ENCODE data around the gene SGCA.
A peak's percentile ranks its signal among the peaks of the same experiment; 100 is the strongest.

SGCA gene

DNA sequence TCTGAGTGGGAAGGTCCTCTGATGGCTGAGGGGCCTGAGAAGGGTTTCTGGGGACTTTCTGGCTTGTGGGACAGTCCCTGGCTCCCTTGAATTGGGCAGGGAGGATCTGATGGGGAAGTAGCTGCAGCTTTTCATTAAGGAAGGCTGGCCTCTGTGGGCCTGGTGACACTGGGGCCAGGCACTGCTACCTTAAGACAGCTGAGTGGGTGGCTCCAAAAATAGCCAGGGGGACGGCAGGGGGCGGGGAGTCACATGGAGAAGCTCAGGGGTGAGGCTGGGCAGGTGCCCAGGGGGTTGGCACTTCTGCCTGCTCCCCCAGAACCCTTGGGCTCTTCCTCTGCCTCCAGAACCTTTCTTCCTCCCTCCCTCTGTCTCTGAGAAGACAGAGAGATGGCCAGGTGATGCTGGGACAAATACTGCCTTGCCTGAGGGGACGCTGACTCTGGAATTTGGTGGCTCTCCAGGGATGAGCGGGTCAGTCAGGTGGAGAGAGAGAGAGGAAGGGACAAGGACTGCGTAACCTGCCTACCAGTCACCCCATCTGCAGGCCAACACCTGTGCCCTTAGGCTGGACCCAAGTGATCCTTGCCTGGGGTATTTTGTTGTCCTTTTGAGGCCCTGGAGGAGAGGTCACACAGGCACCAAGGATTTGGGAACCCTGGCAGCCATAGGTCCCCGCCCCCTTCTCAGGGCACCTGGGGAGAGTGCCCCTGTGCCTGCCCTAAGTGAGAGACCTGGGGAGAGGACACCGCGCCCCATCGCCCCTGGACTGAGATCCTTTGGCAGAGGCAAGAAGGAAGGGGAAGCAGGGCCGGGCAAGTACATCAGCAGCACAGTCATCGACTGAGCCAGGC, 1.7 kb upstream of the SGCA start:
- no peak overlapping the region for H3K4me3 ChIP-seq (ENCODE audit: low read depth, low read length)
- ChIA-PET POLR2A (interaction anchor here (0.6 kb wide), 1 partner anchor 36 kb away, joined by 3 read pairs; no protein-coding TSS in a partner anchor), CTCF (interaction anchor here (0.6 to 2.5 kb wide), 13 partner anchors 10 to 135 kb away, joined by 3 to 12 read pairs (median 6); no protein-coding TSS in a partner anchor)
- no peak overlapping the region for H3K27ac ChIP-seq (ENCODE audit: extremely low read depth, low read depth, low read length)
- H3K9me3 ChIP-seq (ENCODE audit: control insufficient read depth, insufficient read depth, low read depth, low read length): no peaks in the 10 kb centered on the region
- H3K36me3 ChIP-seq (ENCODE audit: control insufficient read depth in 2 of 2, insufficient read depth in 1 of 2, low read length in 2 of 2): no peaks in the 10 kb centered on the region
- no peaks in the 10 kb centered on the region for H3K4me1 ChIP-seq (ENCODE audit: control insufficient read depth, insufficient read depth, low read length)
- TF ChIP-seq ZNF341 (tag by site-specific recombination; IDR thresholded peaks at IDR 0.05; ENCODE audit: low read depth) (peak; percentile 40; the same call in 1 of the 2 replicates), OVOL3 (tag by site-specific recombination; IDR thresholded peaks at IDR 0.05) (no peak), ZFP41 (tag by site-specific recombination; IDR thresholded peaks at IDR 0.05; ENCODE audit: borderline replicate concordance) (no peak), ZNF394 (tag by site-specific recombination; IDR thresholded peaks at IDR 0.05; ENCODE audit: borderline replicate concordance) (no peak), ZSCAN23 (tag by site-specific recombination; IDR thresholded peaks at IDR 0.05) (no peak), ZNF335 (tag by site-specific recombination; conservative IDR thresholded peaks at IDR 0.05) (peak; percentile 30; the same call in 1 of the 2 replicates), BCL11B (tag by site-specific recombination; IDR thresholded peaks at IDR 0.05; ENCODE audit: low read depth) (no peak), SETDB1 (IDR thresholded peaks at IDR 0.05; ENCODE audit: insufficient read length, low read length) (no peak), SALL2 (tag by site-specific recombination; IDR thresholded peaks at IDR 0.05; ENCODE audit: borderline replicate concordance) (no peak), SCRT2 (tag by site-specific recombination; IDR thresholded peaks at IDR 0.05) (no peak), TCF7L2 (IDR thresholded peaks at IDR 0.05; ENCODE audit: borderline replicate concordance, low read depth, low read length) (no peak), ZBTB1 (tag by site-specific recombination; IDR thresholded peaks at IDR 0.05) (no peak), ZFHX2 (tag by site-specific recombination; conservative IDR thresholded peaks at IDR 0.05) (peak; percentile 67), ZNF596 (tag by site-specific recombination; IDR thresholded peaks at IDR 0.05) (no peak), ZNF311 (tag by site-specific recombination; IDR thresholded peaks at IDR 0.05; ENCODE audit: borderline replicate concordance) (no peak), ZNF174 (tag by site-specific recombination; IDR thresholded peaks at IDR 0.05) (no peak), SP2 (tag by site-specific recombination; IDR thresholded peaks at IDR 0.05) (no peak), ZFP69B (tag by site-specific recombination; IDR thresholded peaks at IDR 0.05) (peak; percentile 37; the same call in 1 of the 2 replicates), ZBTB48 (tag by site-specific recombination; IDR thresholded peaks at IDR 0.05) (peak; percentile 47; the same call in 1 of the 2 replicates), SP3 (tag by site-specific recombination; IDR thresholded peaks at IDR 0.05) (peak; percentile 25; the same call in 1 of the 2 replicates), YY2 (tag by site-specific recombination; IDR thresholded peaks at IDR 0.05) (no peak), ZBTB7A (tag by site-specific recombination; IDR thresholded peaks at IDR 0.05; ENCODE audit: low read depth) (no peak), ZIC2 (tag by site-specific recombination; IDR thresholded peaks at IDR 0.05) (peak; percentile 38; the same call in 1 of the 2 replicates)
- TF ChIP-seq, protein P1, sequence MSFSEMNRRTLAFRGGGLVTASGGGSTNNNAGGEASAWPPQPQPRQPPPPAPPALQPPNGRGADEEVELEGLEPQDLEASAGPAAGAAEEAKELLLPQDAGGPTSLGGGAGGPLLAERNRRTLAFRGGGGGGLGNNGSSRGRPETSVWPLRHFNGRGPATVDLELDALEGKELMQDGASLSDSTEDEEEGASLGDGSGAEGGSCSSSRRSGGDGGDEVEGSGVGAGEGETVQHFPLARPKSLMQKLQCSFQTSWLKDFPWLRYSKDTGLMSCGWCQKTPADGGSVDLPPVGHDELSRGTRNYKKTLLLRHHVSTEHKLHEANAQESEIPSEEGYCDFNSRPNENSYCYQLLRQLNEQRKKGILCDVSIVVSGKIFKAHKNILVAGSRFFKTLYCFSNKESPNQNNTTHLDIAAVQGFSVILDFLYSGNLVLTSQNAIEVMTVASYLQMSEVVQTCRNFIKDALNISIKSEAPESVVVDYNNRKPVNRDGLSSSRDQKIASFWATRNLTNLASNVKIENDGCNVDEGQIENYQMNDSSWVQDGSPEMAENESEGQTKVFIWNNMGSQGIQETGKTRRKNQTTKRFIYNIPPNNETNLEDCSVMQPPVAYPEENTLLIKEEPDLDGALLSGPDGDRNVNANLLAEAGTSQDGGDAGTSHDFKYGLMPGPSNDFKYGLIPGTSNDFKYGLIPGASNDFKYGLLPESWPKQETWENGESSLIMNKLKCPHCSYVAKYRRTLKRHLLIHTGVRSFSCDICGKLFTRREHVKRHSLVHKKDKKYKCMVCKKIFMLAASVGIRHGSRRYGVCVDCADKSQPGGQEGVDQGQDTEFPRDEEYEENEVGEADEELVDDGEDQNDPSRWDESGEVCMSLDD (tag by site-specific recombination; IDR thresholded peaks at IDR 0.05): no peak
- TF ChIP-seq, protein P2, sequence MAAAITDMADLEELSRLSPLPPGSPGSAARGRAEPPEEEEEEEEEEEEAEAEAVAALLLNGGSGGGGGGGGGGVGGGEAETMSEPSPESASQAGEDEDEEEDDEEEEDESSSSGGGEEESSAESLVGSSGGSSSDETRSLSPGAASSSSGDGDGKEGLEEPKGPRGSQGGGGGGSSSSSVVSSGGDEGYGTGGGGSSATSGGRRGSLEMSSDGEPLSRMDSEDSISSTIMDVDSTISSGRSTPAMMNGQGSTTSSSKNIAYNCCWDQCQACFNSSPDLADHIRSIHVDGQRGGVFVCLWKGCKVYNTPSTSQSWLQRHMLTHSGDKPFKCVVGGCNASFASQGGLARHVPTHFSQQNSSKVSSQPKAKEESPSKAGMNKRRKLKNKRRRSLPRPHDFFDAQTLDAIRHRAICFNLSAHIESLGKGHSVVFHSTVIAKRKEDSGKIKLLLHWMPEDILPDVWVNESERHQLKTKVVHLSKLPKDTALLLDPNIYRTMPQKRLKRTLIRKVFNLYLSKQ (tag by site-specific recombination; IDR thresholded peaks at IDR 0.05; ENCODE audit: borderline replicate concordance): no peak
- TF ChIP-seq, protein P3, sequence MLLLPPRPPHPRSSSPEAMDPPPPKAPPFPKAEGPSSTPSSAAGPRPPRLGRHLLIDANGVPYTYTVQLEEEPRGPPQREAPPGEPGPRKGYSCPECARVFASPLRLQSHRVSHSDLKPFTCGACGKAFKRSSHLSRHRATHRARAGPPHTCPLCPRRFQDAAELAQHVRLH (tag by site-specific recombination; IDR thresholded peaks at IDR 0.05): no peak
- TF ChIP-seq, protein P4, sequence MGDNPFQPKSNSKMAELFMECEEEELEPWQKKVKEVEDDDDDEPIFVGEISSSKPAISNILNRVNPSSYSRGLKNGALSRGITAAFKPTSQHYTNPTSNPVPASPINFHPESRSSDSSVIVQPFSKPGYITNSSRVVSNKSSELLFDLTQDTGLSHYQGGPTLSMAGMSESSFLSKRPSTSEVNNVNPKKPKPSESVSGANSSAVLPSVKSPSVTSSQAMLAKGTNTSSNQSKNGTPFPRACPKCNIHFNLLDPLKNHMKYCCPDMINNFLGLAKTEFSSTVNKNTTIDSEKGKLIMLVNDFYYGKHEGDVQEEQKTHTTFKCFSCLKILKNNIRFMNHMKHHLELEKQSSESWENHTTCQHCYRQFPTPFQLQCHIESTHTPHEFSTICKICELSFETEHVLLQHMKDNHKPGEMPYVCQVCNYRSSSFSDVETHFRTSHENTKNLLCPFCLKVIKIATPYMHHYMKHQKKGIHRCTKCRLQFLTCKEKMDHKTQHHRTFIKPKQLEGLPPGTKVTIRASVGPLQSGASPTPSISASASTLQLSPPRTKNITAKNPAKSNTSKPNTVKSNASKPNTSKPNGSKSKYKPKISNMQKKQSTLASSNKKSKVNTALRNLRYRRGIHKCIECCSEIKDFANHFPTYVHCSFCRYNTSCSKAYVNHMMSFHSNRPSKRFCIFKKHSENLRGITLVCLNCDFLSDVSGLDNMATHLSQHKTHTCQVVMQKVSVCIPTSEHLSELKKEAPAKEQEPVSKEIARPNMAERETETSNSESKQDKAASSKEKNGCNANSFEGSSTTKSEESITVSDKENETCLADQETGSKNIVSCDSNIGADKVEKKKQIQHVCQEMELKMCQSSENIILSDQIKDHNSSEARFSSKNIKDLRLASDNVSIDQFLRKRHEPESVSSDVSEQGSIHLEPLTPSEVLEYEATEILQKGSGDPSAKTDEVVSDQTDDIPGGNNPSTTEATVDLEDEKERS (tag by site-specific recombination; IDR thresholded peaks at IDR 0.05): no peak
